ENCODE measurements around the gene PDE4D.

- TF ChIP-seq CTCF (IDR thresholded peaks at IDR 0.05) (no peak), ZFX (IDR thresholded peaks at IDR 0.05; ENCODE audit: borderline replicate concordance) (no peak)
These were observed 953.1 kb downstream of the PDE4D start for GRCh38 chr5:58940446-58940845.

Measured in 22Rv1 (cell line).